NCI-H2171 treated with DMSO at 0.1 percent for 48 hours (cell line): Measurements from ENCODE around the gene MEX3B.
"Not testable (repeated sequence)": the region's sequence is repeated elsewhere in the genome, so short reads cannot be mapped to it uniquely, and the experiment has no call there.

ENCODE experiments used
- DNase-seq: peaks from one replicate; lab custom pipeline; 2025; lab: John Stamatoyannopoulos, UW

Gene MEX3B

GRCh38 chr15:82005239-82005638, 40.6 kb downstream of the MEX3B start:
- DNase-seq: no peak

GRCh38 chr15:82003916-82004315, 41.9 kb downstream of the MEX3B start:
- no peak for DNase-seq

GRCh38 chr15:81995081-81995480, 50.7 kb downstream of the MEX3B start:
- not testable (repeated sequence) for DNase-seq

GRCh38 chr15:81992523-81992922, 53.3 kb downstream of the MEX3B start:
- DNase-seq: no peak
